ENCODE data around the gene MED26.

GRCh38 chr19:16579381-16579780 is 48.6 kb downstream of the MED26 start:
- TF ChIP-seq POLR2AphosphoS5 (IDR thresholded peaks at IDR 0.05; ENCODE audit: low read length), result no peak
- no peak for TF ChIP-seq ETV6 (conservative IDR thresholded peaks at IDR 0.05 in 1 of 2, IDR thresholded peaks at IDR 0.05 in 1 of 2; ENCODE audit: borderline replicate concordance in 1 of 2, low read depth in 1 of 2)
- no peak for TF ChIP-seq POLR2A (IDR thresholded peaks at IDR 0.05; ENCODE audit: low read depth, low read length)
- TF ChIP-seq, protein P1, sequence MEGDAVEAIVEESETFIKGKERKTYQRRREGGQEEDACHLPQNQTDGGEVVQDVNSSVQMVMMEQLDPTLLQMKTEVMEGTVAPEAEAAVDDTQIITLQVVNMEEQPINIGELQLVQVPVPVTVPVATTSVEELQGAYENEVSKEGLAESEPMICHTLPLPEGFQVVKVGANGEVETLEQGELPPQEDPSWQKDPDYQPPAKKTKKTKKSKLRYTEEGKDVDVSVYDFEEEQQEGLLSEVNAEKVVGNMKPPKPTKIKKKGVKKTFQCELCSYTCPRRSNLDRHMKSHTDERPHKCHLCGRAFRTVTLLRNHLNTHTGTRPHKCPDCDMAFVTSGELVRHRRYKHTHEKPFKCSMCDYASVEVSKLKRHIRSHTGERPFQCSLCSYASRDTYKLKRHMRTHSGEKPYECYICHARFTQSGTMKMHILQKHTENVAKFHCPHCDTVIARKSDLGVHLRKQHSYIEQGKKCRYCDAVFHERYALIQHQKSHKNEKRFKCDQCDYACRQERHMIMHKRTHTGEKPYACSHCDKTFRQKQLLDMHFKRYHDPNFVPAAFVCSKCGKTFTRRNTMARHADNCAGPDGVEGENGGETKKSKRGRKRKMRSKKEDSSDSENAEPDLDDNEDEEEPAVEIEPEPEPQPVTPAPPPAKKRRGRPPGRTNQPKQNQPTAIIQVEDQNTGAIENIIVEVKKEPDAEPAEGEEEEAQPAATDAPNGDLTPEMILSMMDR (IDR thresholded peaks at IDR 0.05 in 2 of 3, conservative IDR thresholded peaks at IDR 0.05 in 1 of 3; ENCODE audit: control insufficient read depth in 2 of 3, extremely low read depth in 1 of 3, insufficient read depth in 1 of 3, low read depth in 3 of 3, low read length in 3 of 3), result no peak
- TF ChIP-seq RAD21 (IDR thresholded peaks at IDR 0.05; ENCODE audit: insufficient read depth, low read depth, low read length), result no peak
- no peak for TF ChIP-seq SRF (IDR thresholded peaks at IDR 0.05; ENCODE audit: low read depth in 2 of 2, low read length in 2 of 2)
- no peak for TF ChIP-seq EZH2 (IDR thresholded peaks at IDR 0.05; ENCODE audit: borderline replicate concordance, control insufficient read depth, low read depth, low read length)
- no peak for TF ChIP-seq KDM1A (IDR thresholded peaks at IDR 0.05; ENCODE audit: borderline replicate concordance)
- TF ChIP-seq KAT2A (conservative IDR thresholded peaks at IDR 0.05; ENCODE audit: control insufficient read depth, low read depth, low read length), result no peak
- no peak for TF ChIP-seq USF2 (IDR thresholded peaks at IDR 0.05; ENCODE audit: borderline replicate concordance, low read depth, low read length)
- no peak for TF ChIP-seq SPI1 (IDR thresholded peaks at IDR 0.05; ENCODE audit: borderline replicate concordance, insufficient read depth, low read depth, low read length)

Measured in GM12878 (cell line).